HG03558 (cell line): Measurements from ENCODE around the gene AP3B1.

Experiments
- ATAC-seq: cut with Tn5 transposase; IDR thresholded peaks from one replicate; pipeline ENCODE4 v1.9.1; 2021; ENCODE audit warnings: moderate number of reproducible peaks; ENCODE audit not compliant: unreplicated experiment; ENCODE audit errors: extremely low read depth

AP3B1 gene

DNA sequence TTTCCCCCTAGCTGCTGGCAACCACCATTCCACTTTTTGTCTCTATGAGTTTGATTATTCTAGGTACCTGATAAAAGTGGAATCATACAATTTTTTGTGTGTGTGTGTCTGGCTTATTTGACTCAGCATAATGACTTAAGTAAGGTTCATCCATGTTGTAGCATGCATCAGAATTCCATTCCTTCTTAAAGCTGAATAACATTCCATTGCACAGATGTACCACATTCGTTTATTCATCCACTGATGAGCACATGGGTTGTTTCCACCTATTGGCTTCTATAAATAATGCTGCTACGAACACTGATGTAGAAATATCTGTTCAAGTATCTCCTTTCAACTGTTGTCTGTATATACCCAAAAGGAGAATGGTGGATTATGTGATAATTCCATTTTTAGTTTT is 33.7 kb downstream of the AP3B1 start:
- no peak for ATAC-seq

GRCh38 chr5:78253201-78253600 is 41.3 kb downstream of the AP3B1 start:
- ATAC-seq: no peak

- ATAC-seq: no peak
Observed at GRCh38 chr5:78252715-78253114, 41.8 kb downstream of the AP3B1 start.

DNA sequence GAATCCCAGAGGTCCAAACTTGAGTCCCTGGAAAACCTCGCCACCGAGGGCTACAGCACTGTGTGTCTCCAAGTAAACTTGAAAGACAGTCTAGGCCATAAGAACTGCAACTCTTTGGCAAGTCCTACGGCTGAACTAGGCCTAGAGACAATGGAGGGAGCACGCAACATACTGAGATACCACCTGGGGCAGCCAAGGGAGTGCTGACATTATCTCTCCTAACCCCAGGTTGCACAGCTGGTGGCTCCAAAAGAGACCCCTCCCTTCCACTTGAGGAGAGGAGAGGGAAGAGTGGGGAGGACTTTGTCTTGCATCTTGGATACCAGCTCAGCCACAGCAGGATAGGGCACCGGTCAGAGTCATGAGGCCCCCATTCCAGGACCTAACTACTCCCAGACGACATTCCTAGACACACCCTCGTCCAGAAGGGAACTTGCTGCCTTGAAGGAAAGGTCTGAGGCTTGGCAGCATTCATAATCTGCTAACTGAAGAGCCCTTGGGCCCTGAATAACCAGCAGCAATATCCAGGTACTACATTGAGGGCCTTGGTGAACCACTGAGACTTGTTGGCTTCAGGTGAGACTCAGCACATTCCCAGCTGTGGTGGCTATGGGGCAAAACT is 42.7 kb downstream of the AP3B1 start:
- no peak for ATAC-seq

- no peak for ATAC-seq
Observed at GRCh38 chr5:78245136-78245535, 49.4 kb downstream of the AP3B1 start.

DNA sequence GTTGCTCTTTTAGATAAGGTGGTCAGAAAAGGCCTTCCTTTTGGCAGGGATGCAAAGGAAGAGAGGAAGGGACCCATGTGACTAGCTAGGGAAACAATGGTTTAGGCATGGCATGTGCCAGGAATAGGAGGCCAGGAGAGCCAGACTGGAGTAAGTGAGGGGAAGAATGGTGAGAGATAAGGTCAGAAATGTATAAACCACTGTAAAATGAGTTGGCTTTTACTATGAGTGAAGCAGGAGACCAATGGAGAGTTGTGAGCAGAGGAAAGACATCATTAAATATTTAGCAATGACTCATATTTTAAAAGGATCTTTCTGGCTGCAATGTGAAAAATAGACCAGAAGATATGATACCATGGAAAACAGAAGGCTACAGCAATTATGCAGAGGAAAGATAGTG is 50.9 kb downstream of the AP3B1 start:
- no peak for ATAC-seq

GRCh38 chr5:78243091-78243490 is 51.4 kb downstream of the AP3B1 start:
- no peak for ATAC-seq

GRCh38 chr5:78242001-78242400 is 52.5 kb downstream of the AP3B1 start:
- no peak for ATAC-seq

DNA sequence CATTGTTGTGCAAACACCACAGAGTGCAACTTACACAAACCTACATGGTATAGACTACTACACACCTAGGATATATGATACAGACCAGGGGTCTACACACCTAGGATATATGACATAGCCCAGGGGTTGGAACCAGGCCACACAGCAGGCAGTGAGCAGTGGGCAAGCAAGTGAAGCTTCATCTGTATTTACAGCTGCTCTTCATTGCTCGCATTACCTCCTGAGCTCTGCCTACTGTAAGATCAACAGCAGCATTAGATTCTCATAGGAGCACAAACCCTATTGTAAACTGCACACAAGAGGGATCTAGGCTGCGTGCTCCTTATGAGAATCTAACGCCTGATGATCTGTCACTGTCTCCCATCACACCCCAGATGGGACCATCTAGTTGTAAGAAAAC is 56.6 kb downstream of the AP3B1 start:
- ATAC-seq: no peak

GRCh38 chr5:78236046-78236445 is 58.5 kb downstream of the AP3B1 start:
- no peak for ATAC-seq

DNA sequence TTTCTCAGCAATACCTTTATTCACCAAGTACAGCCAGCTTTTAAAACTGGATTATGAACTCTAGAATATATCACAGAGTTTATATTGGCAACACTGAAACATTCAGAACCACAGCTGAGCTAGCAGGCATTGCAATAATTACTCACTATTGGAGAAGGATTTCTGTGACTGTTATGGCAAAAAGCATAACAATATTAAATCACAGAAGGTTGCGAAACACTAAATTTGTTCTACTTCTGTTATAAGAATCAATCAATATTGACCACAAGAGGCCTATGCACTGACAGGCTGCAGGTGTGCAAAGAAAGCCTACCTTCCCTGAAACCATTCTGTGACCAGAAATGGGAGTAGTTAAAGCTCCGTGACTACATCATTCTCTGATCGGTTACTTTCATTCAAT is 59.2 kb downstream of the AP3B1 start:
- ATAC-seq: no peak

GRCh38 chr5:78234804-78235203 is 59.7 kb downstream of the AP3B1 start:
- no peak for ATAC-seq

- no peak for ATAC-seq
Observed at GRCh38 chr5:78232163-78232562, 62.3 kb downstream of the AP3B1 start.

DNA sequence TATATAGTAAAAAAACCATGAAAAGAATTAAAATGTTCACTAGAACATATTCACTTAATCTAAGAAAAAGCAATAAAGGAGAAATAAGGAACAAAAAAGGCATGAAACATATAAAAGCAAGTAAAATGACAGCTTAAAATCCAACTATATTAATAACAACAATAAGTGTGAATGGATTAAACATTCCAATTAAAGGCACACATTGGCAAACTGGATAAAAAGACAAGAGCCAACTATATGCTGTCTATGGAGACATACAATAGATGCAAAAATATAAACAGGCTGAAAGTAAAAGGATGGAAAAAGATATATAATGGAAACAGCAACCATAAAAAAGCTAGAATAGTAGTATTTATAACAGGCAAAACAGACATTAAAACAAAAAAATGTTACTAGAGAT is 70.1 kb downstream of the AP3B1 start:
- ATAC-seq: no peak

DNA sequence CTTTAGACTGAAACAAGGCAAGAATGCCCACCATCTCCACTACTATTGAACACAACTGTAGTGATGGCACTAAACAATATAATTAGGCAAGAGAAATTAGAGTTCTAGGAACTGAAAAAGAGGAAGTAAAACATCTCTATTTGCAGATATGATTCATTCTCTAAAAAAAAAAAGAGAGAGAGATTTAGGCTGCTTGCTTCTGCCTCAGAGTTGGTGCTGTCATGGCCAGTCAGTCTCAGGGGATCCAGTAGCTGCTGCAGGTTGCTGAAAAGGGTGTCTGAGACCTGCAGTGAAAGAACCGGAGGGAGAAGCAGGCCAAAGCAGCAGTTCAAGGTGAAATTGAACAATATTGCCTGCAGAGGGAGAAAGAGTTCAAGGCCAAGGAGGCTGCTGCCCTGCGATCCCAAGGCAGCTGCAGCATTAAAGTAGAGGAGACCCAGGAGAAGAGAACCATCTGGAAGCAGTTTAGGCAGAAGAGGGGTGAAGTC is 72.5 kb downstream of the AP3B1 start:
- peak; percentile 92 for ATAC-seq

DNA sequence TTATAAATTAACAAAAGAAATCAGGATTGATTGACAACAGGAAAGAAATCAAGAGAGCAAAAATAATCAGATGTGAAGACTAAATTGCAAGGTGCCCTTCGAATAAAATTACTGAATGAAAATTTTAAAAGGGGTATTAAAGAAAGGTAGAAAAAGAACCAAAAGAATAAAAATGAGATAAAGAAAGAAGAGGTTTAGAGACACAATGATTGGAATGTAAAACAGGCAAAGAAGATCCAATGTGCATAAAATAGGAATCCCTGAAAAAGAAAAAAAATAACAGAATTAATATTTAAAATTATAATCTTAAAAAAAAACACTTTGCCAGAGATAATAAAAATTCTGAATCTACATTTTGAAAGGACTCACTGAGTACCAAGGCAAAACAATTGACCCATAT is 73.0 kb downstream of the AP3B1 start:
- ATAC-seq: no peak

GRCh38 chr5:78215972-78216371 is 78.5 kb downstream of the AP3B1 start:
- no peak for ATAC-seq

- no peak for ATAC-seq
Observed at GRCh38 chr5:78215565-78215964, 78.9 kb downstream of the AP3B1 start.

DNA sequence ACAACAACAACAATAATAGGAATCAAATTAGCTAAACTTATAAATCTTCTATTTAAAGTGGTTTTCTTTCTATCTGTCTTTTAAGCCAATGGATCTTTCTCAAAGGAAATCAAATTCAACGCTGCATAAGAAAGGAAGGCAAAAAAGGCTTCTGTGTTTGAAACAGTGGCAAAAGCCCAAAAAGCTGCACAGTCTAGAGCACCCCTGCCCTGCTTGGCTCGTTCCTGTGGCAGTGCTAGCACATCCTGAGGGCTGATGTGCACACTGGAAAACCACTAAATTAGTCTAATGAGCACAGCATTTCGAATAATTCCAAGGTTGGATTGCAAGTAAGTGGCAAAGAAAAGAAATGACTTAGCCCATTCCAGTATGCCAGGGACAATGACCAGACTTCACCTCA is 80.7 kb downstream of the AP3B1 start:
- ATAC-seq: no peak

- no peak for ATAC-seq
Observed at GRCh38 chr5:78211052-78211451, 83.4 kb downstream of the AP3B1 start.

GRCh38 chr5:78204241-78204640 is 90.3 kb downstream of the AP3B1 start:
- ATAC-seq: no peak

DNA sequence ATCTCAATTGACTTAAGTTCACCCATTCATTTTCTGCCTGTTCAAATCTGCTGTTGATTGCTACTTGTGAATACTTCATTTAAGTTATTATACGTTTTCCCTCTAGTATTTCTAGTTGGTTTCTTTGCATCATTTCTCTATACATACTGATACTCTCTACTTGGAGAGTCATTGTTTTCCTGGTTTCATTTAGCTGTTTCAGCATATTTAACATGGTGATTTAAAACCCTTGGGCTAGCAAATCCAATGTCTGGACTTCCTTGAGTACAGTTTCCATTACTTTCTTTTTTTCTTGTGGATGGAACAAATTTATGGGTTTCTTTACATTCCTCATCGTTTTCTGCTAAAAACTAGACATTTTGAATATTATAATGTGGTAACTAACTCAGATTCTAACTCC is 90.7 kb downstream of the AP3B1 start:
- ATAC-seq: no peak

GRCh38 chr5:78190402-78190801 is 104.1 kb downstream of the AP3B1 start:
- no peak for ATAC-seq
